Measurements from ENCODE around the gene NMRK2.

DNA sequence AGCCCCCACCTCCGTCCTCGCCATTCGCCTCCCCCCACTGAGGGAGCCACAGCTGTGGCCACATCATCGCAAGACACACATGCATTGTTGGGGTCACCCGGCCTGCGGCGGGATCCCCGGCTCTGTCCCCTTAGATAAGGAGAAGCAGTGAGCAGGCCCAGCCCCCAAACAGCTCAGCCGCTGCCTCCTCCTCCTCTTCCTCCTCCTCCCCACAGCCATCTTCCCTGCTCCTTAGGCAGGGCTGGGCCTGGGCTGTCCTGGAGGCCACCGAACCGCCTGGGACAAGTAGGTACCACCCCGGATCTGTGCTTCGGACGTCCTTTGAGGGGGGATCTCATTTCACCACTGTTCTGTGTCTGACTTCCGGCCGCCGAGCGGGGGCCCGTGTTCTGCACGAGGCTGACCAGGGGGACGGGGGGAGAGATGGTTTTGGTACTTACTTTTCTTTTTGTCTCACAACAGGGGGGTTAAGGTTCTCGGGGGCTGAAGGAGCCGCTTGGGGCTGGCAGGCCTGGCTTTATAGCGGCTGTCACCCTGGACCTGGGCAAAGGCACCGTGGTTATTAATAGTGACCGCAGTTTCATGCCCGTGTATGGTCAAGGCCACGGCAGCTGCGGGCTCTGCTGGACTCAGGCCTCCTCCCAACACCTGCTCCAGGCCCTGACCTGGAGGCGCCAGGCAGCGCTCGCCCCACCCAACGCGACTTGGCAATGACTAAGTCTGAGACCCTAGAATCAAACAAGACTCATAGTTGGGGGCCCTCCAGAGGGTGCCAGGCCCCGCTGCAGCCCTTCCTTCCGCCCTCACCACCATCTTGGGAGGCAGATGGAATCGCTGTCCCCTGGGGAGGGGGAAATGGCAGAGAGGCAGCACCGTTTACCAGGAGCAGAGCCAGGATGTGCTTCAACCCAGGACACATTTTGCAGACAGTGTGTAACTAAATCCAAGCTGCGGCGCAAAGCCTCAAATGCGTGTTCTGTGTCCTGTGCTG lies 18.3 kb downstream of the NMRK2 start:
- TF ChIP-seq, protein P1, sequence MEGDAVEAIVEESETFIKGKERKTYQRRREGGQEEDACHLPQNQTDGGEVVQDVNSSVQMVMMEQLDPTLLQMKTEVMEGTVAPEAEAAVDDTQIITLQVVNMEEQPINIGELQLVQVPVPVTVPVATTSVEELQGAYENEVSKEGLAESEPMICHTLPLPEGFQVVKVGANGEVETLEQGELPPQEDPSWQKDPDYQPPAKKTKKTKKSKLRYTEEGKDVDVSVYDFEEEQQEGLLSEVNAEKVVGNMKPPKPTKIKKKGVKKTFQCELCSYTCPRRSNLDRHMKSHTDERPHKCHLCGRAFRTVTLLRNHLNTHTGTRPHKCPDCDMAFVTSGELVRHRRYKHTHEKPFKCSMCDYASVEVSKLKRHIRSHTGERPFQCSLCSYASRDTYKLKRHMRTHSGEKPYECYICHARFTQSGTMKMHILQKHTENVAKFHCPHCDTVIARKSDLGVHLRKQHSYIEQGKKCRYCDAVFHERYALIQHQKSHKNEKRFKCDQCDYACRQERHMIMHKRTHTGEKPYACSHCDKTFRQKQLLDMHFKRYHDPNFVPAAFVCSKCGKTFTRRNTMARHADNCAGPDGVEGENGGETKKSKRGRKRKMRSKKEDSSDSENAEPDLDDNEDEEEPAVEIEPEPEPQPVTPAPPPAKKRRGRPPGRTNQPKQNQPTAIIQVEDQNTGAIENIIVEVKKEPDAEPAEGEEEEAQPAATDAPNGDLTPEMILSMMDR (IDR thresholded peaks at IDR 0.05): no peak
- TF ChIP-seq PREB (CRISPR knock-in tag; IDR thresholded peaks at IDR 0.05; ENCODE audit: borderline replicate concordance): no peak
- TF ChIP-seq ZBTB21 (CRISPR knock-in tag; IDR thresholded peaks at IDR 0.05; ENCODE audit: borderline replicate concordance): no peak
- TF ChIP-seq TEAD4 (CRISPR knock-in tag; IDR thresholded peaks at IDR 0.05): no peak
- no peak for TF ChIP-seq AFF4 (CRISPR knock-in tag; IDR thresholded peaks at IDR 0.05; ENCODE audit: borderline replicate concordance)
